H1 (cell line): ENCODE results near the gene RAB11FIP5. TPM values are rescaled to one million over a fixed set of nuclear protein-coding genes. Genes with fewer than 3 reads are reported as not detected.

Source experiments
- CTCF ChIA-PET: fragments of 300-600 bp; sonication (Branson Sonifier 250); formaldehyde crosslinking; loops from one replicate; lab custom pipeline; 2021; ENCODE audit not compliant: partially characterized antibody; lab: Charles Lee
- POLR2A ChIA-PET: fragments of 300-600 bp; sonication (Branson Sonifier 250); formaldehyde crosslinking; loops from one replicate; lab custom pipeline; 2021; ENCODE audit warnings: inconsistent platforms; ENCODE audit not compliant: partially characterized antibody; lab: Charles Lee
- DNase-seq, 2 experiments: peaks; one replicate each; pipeline versions ENCODE4 v3.0.0 to v3.0.0-alpha.2; 2010 to 2022; ENCODE audit warnings: low spot score in 2 of 2, low read depth in 1 of 2, mixed read lengths in 1 of 2
- FAIRE-seq: peaks from 2 replicates; lab custom pipeline; 2011; peaks lifted over from hg19 to GRCh38; lab: Jason Lieb, UNC
- H2AFZ ChIP-seq: 2 replicates; pipeline ENCODE4 v1.8.1; 2012; ENCODE audit warnings: low read length, inconsistent platforms
- H2AK5ac ChIP-seq: 2 replicates; pipeline ENCODE4 v1.6.1; 2013; ENCODE audit warnings: low read depth, low read length
- H2BK120ac ChIP-seq: replicated peaks from 2 replicates; pipeline ENCODE3; 2013; ENCODE audit warnings: low read depth, low read length, inconsistent platforms
- H2BK12ac ChIP-seq: 2 replicates; pipeline ENCODE4 v1.6.1; 2013; ENCODE audit warnings: low read depth, low read length
- H2BK15ac ChIP-seq: 2 replicates; pipeline ENCODE4 v1.6.1; 2013; ENCODE audit warnings: low read length
- H2BK20ac ChIP-seq: 2 replicates; pipeline ENCODE4 v1.6.1; 2013; ENCODE audit warnings: low read length
- H2BK5ac ChIP-seq: 2 replicates; pipeline ENCODE4 v1.6.1; 2013; ENCODE audit warnings: low read depth, low read length
- H3K14ac ChIP-seq: 2 replicates; pipeline ENCODE4 v1.6.1; 2013; ENCODE audit warnings: inconsistent platforms; ENCODE audit not compliant: insufficient read length
- H3K18ac ChIP-seq: 2 replicates; pipeline ENCODE4 v1.6.1; 2013; ENCODE audit warnings: low read length; ENCODE audit errors: extremely low read depth
- H3K23ac ChIP-seq: 2 replicates; pipeline ENCODE4 v1.6.1; 2013; ENCODE audit warnings: inconsistent platforms; ENCODE audit not compliant: insufficient read length
- H3K23me2 ChIP-seq: 2 replicates; pipeline ENCODE4 v1.6.1; 2013; ENCODE audit warnings: low read depth, low read length
- H3K27ac ChIP-seq: 2 replicates; pipeline ENCODE4 v1.6.1; 2011; ENCODE audit warnings: low read depth, low read length, inconsistent platforms
- H3K27me3 ChIP-seq, 4 experiments: replicated peaks in 1 of 4; 1 replicate in 1 of 4; 2 replicates in 3 of 4; pipeline versions ENCODE4 v1.6.1 to v1.8.1; 2011 to 2013; ENCODE audit warnings: low read length in 3 of 4, mild to moderate bottlenecking in 3 of 4, inconsistent platforms in 2 of 4, mixed read lengths in 2 of 4, moderate library complexity in 1 of 4; ENCODE audit not compliant: control insufficient read depth in 3 of 4, insufficient read depth in 3 of 4; ENCODE audit errors: extremely low read depth in 1 of 4
- H3K36me3 ChIP-seq, 4 experiments: 2 replicates each; pipeline versions ENCODE4 v1.6.1 to v1.8.1; 2011 to 2013; ENCODE audit warnings: mild to moderate bottlenecking in 4 of 4, low read length in 3 of 4, moderate library complexity in 2 of 4, control low read depth in 1 of 4, inconsistent platforms in 1 of 4; ENCODE audit not compliant: insufficient read depth in 4 of 4, control insufficient read depth in 2 of 4
- H3K4ac ChIP-seq: replicated peaks from 2 replicates; pipeline ENCODE3; 2013; ENCODE audit warnings: low read length, low read depth, mixed read lengths, inconsistent platforms; ENCODE audit not compliant: insufficient read length
- H3K4me1 ChIP-seq, 4 experiments: replicated peaks in 1 of 4; 1 replicate in 1 of 4; 2 replicates in 3 of 4; pipeline versions ENCODE4 v1.6.1 to v1.8.1; 2011 to 2013; ENCODE audit warnings: low read length in 3 of 4, inconsistent platforms in 2 of 4, mixed read lengths in 1 of 4; ENCODE audit not compliant: insufficient read depth in 4 of 4, control insufficient read depth in 3 of 4
- H3K4me2 ChIP-seq, 2 experiments: 2 replicates each; pipeline versions ENCODE4 v1.6.1 to v1.8.1; 2011 to 2013; ENCODE audit warnings: low read depth in 2 of 2, low read length in 2 of 2, control low read depth in 1 of 2, inconsistent platforms in 1 of 2, mild to moderate bottlenecking in 1 of 2; ENCODE audit not compliant: insufficient read depth in 1 of 2
- H3K4me3 ChIP-seq, 4 experiments: fragments of 200-600, 300-600 bp in 1 of 4; sonication (generic), shearing (Covaris generic), sonication (Bioruptor Twin) in 1 of 4; 2 replicates each; pipeline versions ENCODE4 v1.5.1 to v1.8.1; 2011 to 2016; ENCODE audit warnings: low read length in 4 of 4, low read depth in 3 of 4, control low read depth in 2 of 4, inconsistent platforms in 2 of 4, mild to moderate bottlenecking in 2 of 4, mixed read lengths in 1 of 4, moderate library complexity in 1 of 4; ENCODE audit not compliant: insufficient read depth in 2 of 4; ENCODE audit errors: extremely low read depth in 1 of 4
- H3K56ac ChIP-seq: replicated peaks from 2 replicates; pipeline ENCODE3; 2013; ENCODE audit warnings: low read depth, mild to moderate bottlenecking, mixed read lengths, low read length, inconsistent platforms; ENCODE audit not compliant: insufficient read length
- H3K79me1 ChIP-seq: 2 replicates; pipeline ENCODE4 v1.6.1; 2013; ENCODE audit warnings: low read depth, low read length, control low read depth
- H3K79me2 ChIP-seq, 2 experiments: 2 replicates each; pipeline versions ENCODE4 v1.6.1 to v1.8.1; 2012 to 2013; ENCODE audit warnings: low read length in 2 of 2, mild to moderate bottlenecking in 2 of 2, inconsistent platforms in 1 of 2; ENCODE audit not compliant: insufficient read depth in 2 of 2, control insufficient read depth in 1 of 2
- H3K9ac ChIP-seq, 4 experiments: replicated peaks in 1 of 4; 1 replicate in 1 of 4; 2 replicates in 3 of 4; pipeline versions ENCODE4 v1.6.1 to v1.8.1; 2011 to 2013; ENCODE audit warnings: low read depth in 3 of 4, low read length in 3 of 4, control low read depth in 2 of 4, mild to moderate bottlenecking in 2 of 4, moderate library complexity in 2 of 4, inconsistent platforms in 1 of 4; ENCODE audit errors: extremely low read depth in 1 of 4
- H3K9me3 ChIP-seq, 2 experiments: 2 replicates each; pipeline versions ENCODE4 v1.6.1 to v1.8.1; 2012 to 2013; ENCODE audit warnings: mild to moderate bottlenecking in 2 of 2, moderate library complexity in 2 of 2, control low read depth in 1 of 2, inconsistent platforms in 1 of 2, low read depth in 1 of 2, low read length in 1 of 2, mixed read lengths in 1 of 2; ENCODE audit not compliant: insufficient read depth in 2 of 2
- H4K20me1 ChIP-seq, 2 experiments: replicated peaks in 1 of 2; 2 replicates each; pipeline versions ENCODE3 to v1.8.1; 2011 to 2013; ENCODE audit warnings: inconsistent platforms in 2 of 2, low read length in 2 of 2, mild to moderate bottlenecking in 1 of 2; ENCODE audit not compliant: insufficient read depth in 2 of 2, control insufficient read depth in 1 of 2
- H4K5ac ChIP-seq: 2 replicates; pipeline ENCODE4 v1.6.1; 2013; ENCODE audit warnings: low read length, low read depth, mixed read lengths, inconsistent platforms; ENCODE audit not compliant: insufficient read length
- H4K8ac ChIP-seq: 2 replicates; pipeline ENCODE4 v1.8.0; 2013; ENCODE audit warnings: mild to moderate bottlenecking, moderate library complexity, low read length, inconsistent platforms; ENCODE audit not compliant: insufficient read depth; ENCODE audit errors: extremely low read depth
- H4K91ac ChIP-seq: replicated peaks from 2 replicates; pipeline ENCODE3; 2013; ENCODE audit warnings: low read length, mixed read lengths, inconsistent platforms; ENCODE audit not compliant: insufficient read length
- BACH1 ChIP-seq: IDR thresholded peaks from 2 replicates; pipeline ENCODE4 v1.6.1; 2012; ENCODE audit warnings: low read length, improper control_type of control experiment
- CHD1 ChIP-seq: IDR thresholded peaks from 2 replicates; pipeline ENCODE4 v1.6.1; 2012; ENCODE audit warnings: low read depth, low read length, improper control_type of control experiment
- JUN ChIP-seq: IDR thresholded peaks from 2 replicates; pipeline ENCODE4 v1.6.1; 2011; ENCODE audit warnings: low read depth, mild to moderate bottlenecking, improper control_type of control experiment, low read length
- PHF8 ChIP-seq: fragments of 200-600 bp; sonication (generic); conservative IDR thresholded peaks from 2 replicates; pipeline ENCODE4 v1.7.1; 2012; ENCODE audit warnings: low read depth, mild to moderate bottlenecking, inconsistent platforms, low read length, moderate library complexity
- POLR2A ChIP-seq, 2 experiments: IDR thresholded peaks; 1 replicate in 1 of 2; 2 replicates in 1 of 2; pipeline ENCODE4 v1.6.1; 2011; ENCODE audit warnings: low read depth in 2 of 2, low read length in 2 of 2, mild to moderate bottlenecking in 2 of 2; ENCODE audit errors: control extremely low read depth in 1 of 2
- RFX5 ChIP-seq: IDR thresholded peaks from 2 replicates; pipeline ENCODE4 v1.6.1; 2011; ENCODE audit warnings: low read depth, low read length, improper control_type of control experiment, borderline replicate concordance
- SP1 ChIP-seq: IDR thresholded peaks from 2 replicates; pipeline ENCODE4 v1.6.1; 2011; ENCODE audit warnings: low read depth, low read length
- SP2 ChIP-seq: IDR thresholded peaks from 2 replicates; pipeline ENCODE4 v1.6.1; 2012; ENCODE audit warnings: mild to moderate bottlenecking, low read length, inconsistent platforms
- TAF1 ChIP-seq: IDR thresholded peaks from 2 replicates; pipeline ENCODE4 v1.6.1; 2011; ENCODE audit warnings: mild to moderate bottlenecking, low read depth, low read length
- TEAD4 ChIP-seq: IDR thresholded peaks from 2 replicates; pipeline ENCODE4 v1.6.1; 2012; ENCODE audit warnings: low read depth, low read length, inconsistent platforms, mixed read lengths
- WGBS, 2 experiments: shearing (Covaris generic) in 1 of 2; methylation state at CpG; one replicate each; pipeline versions ENCODE4 v1.1.6 to v1.1.7; 2013 to 2015; ENCODE audit warnings: low lambda C conversion rate in 2 of 2, mixed read lengths in 2 of 2, inconsistent platforms in 1 of 2, low coverage in 1 of 2, missing lambda C conversion rate in 1 of 2; ENCODE audit not compliant: insufficient replicate concordance in 2 of 2, insufficient coverage in 1 of 2, insufficient read length in 1 of 2; ENCODE audit errors: extremely low coverage in 1 of 2, missing lambda C conversion rate in 1 of 2; 5-methylcytosine and 5-hydroxymethylcytosine counted together
- polyA plus RNA-seq, 7 experiments: library from polyadenylated mRNA; depleted of rRNA in 3 of 7; stranded (reverse) in 5 of 7; unstranded in 2 of 7; fragments of >200 nt in 5 of 7; fragments of 200-250 nt in 2 of 7; gene quantifications; 1 replicate in 5 of 7; 2 replicates in 1 of 7; 4 replicates in 1 of 7; pipeline versions ENCODE4 v1.2.1 to v1.2.3, GENCODE V29; 2011 to 2013; ENCODE audit warnings: missing spikeins in 2 of 7, mixed read lengths in 2 of 7
- total RNA-seq: library from RNA; stranded (reverse); fragmentation: NEBNext Ultra II Directional; extraction: Animal tissue kit (Norgen Biotek cat#: 25700); gene quantifications from 2 replicates; pipeline ENCODE4 v1.2.1, GENCODE V29; 2021

Gene RAB11FIP5
- total and polyA plus RNA-seq, 2 of the 8 experiments (the other 6 are each of a cell fraction or from before 2014, with no cell fraction given): 6.3 to 17.0 TPM

DNA sequence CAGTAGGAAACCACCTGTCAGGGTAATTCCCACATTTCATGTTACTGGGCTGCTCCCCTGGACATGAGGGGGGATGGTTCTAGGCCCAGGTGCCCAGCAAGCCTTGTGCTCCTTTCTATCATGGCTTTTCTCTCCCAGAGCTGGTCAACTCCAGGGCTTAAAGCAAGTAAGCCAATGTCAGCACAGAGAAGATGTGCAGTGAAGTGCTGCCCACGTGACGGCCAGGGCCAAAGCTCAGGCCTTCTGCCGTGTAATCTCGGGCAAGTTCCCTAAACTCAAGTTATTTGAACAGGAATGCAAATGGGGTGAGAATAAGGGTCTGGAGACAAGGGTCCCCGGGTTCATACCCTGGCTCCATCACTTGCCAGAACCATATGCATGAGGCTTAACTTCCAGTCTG is 57.8 kb downstream of the RAB11FIP5 start:
- no peak overlapping the region for H2BK12ac ChIP-seq
- no peak overlapping the region for H2AK5ac ChIP-seq
- H4K5ac ChIP-seq: no peak overlapping the region
- H3K36me3 ChIP-seq: peaks cover 0 to 18% (median 7%) of the 10 kb centered on the region in 4 experiments; a peak in 6 of 8 replicates
- DNase-seq (no peak), FAIRE-seq (no peak)
- no peak overlapping the region for H2BK15ac ChIP-seq
- no peaks in the 10 kb centered on the region for H4K20me1 ChIP-seq
- H3K4me2 ChIP-seq: no peak overlapping the region
- H3K14ac ChIP-seq: no peak overlapping the region
- H2BK120ac ChIP-seq: no peak overlapping the region
- no peak overlapping the region for H3K4me3 ChIP-seq
- H4K8ac ChIP-seq: no peak overlapping the region
- no peak overlapping the region for H3K56ac ChIP-seq
- no peak overlapping the region for H3K4ac ChIP-seq
- no peak overlapping the region for H3K27ac ChIP-seq
- no peak overlapping the region for H4K91ac ChIP-seq
- H3K79me1 ChIP-seq: 0 out of 2 replicates have a peak, but pooled peaks cover 3% of the 10 kb centered on the region
- H3K9me3 ChIP-seq: peaks cover 7 to 14% of the 10 kb centered on the region in 2 experiments; a peak in 2 of 4 replicates
- no peak overlapping the region for H3K23ac ChIP-seq
- no peaks in the 10 kb centered on the region for H3K23me2 ChIP-seq
- H2AFZ ChIP-seq: no peak overlapping the region
- ChIA-PET CTCF (interaction anchor here (2.3 to 3.4 kb wide), 2 partner anchors 10 to 31 kb away, joined by 7 to 14 read pairs; no protein-coding TSS in a partner anchor), POLR2A (interaction anchor here (1.8 kb wide), 1 partner anchor 9 kb away, joined by 5 read pairs; no protein-coding TSS in a partner anchor)
- no peaks in the 10 kb centered on the region for H3K27me3 ChIP-seq
- H2BK20ac ChIP-seq: no peak overlapping the region
- no peak overlapping the region for H2BK5ac ChIP-seq
- peaks cover 0 to 13% of the 10 kb centered on the region in 2 experiments; a peak in 1 of 4 replicates for H3K79me2 ChIP-seq
- 87% methylated on average over 5 of the region's 5 CpGs; no CpG with 5 or more reads in 1 of the 2 experiments for WGBS, 2 experiments
- peaks cover 0 to 6% (median 3%) of the 10 kb centered on the region in 4 experiments; a peak in 4 of 7 replicates for H3K4me1 ChIP-seq
- H3K9ac ChIP-seq: no peak overlapping the region
- H3K18ac ChIP-seq: no peak overlapping the region
- TF ChIP-seq JUN (no peak), PHF8 (no peak), TEAD4 (no peak), RFX5 (no peak), SP2 (no peak), SP1 (no peak), POLR2A (IDR thresholded peaks at IDR 0.05; ENCODE audit: control extremely low read depth in 1 of 2, low read depth in 2 of 2, low read length in 2 of 2) (no peak), TAF1 (no peak), CHD1 (no peak), BACH1 (no peak)
